ENCODE data around the gene S100A2. TPM values are rescaled to one million over a fixed set of nuclear protein-coding genes. Genes with fewer than 3 reads are reported as not detected.

S100A2 gene
- not detected in 2 replicates for total RNA-seq (2014; rRNA removed; shearing (Covaris generic); ENCODE audit: low replicate concordance)

GRCh38 chr1:153565529-153566374 lies at the start of gene S100A2:
TSS of gene S100A2 (minus strand) at chr1:153565844. CDS start at chr1:153563877, 1,967 bp downstream.
- no peak within 1 kb of the TSS for H3K4me3 ChIP-seq (ENCODE audit: low read length)
- H4K20me1 ChIP-seq (ENCODE audit: insufficient read depth, low read depth, low read length), result no peaks in the 10 kb centered on the region
- H3K27me3 ChIP-seq (ENCODE audit: low read length), result no peaks in the 10 kb centered on the region
- H3K36me3 ChIP-seq (ENCODE audit: insufficient read depth, low read length), result no peaks in the 10 kb centered on the region
- no peak for DNase-seq
- peak within 1 kb of the TSS; percentile 43; the same call in 1 of the 2 replicates for H2AFZ ChIP-seq (ENCODE audit: low read length)
- H3K9me2 ChIP-seq (replicated peaks; ENCODE audit: insufficient read depth, low read length), result no peaks in the 10 kb centered on the region
- peaks cover 3% of the 10 kb centered on the region; the same call in 1 of the 2 replicates for H3K4me1 ChIP-seq (ENCODE audit: low read length)
- H3K9me3 ChIP-seq (ENCODE audit: low read length), result no peaks in the 10 kb centered on the region
- no peaks in the 10 kb centered on the region for H3K79me2 ChIP-seq (ENCODE audit: low read length)
- H3K27ac ChIP-seq (ENCODE audit: low read length), result no peak within 1 kb of the TSS
- no peak within 1 kb of the TSS for H3K4me2 ChIP-seq (ENCODE audit: low read depth, low read length, poor library complexity, severe bottlenecking)
- no peak within 1 kb of the TSS for H3K9ac ChIP-seq (ENCODE audit: low read length)

GRCh38 chr1:153615406-153615805 lies 49.8 kb upstream of the S100A2 start:
- no peaks in the 10 kb centered on the region for H3K9me3 ChIP-seq (ENCODE audit: low read length)
- no peak overlapping the region for H3K4me3 ChIP-seq (ENCODE audit: low read length)
- DNase-seq, result no peak
- H2AFZ ChIP-seq (ENCODE audit: low read length), result no peak overlapping the region
- H4K20me1 ChIP-seq (ENCODE audit: insufficient read depth, low read depth, low read length), result no peaks in the 10 kb centered on the region
- no peaks in the 10 kb centered on the region for H3K9me2 ChIP-seq (replicated peaks; ENCODE audit: insufficient read depth, low read length)
- no peak overlapping the region for H3K9ac ChIP-seq (ENCODE audit: low read length)
- no peaks in the 10 kb centered on the region for H3K27me3 ChIP-seq (ENCODE audit: low read length)
- H3K27ac ChIP-seq (ENCODE audit: low read length), result no peak overlapping the region
- no peaks in the 10 kb centered on the region for H3K4me1 ChIP-seq (ENCODE audit: low read length)
- H3K36me3 ChIP-seq (ENCODE audit: insufficient read depth, low read length), result no peaks in the 10 kb centered on the region
- no peak overlapping the region for H3K4me2 ChIP-seq (ENCODE audit: low read depth, low read length, poor library complexity, severe bottlenecking)
- no peaks in the 10 kb centered on the region for H3K79me2 ChIP-seq (ENCODE audit: low read length)

- Histone ChIP-seq H3K9me2 (replicated peaks; ENCODE audit: insufficient read depth, low read length) (no peaks in the 10 kb centered on the region), H3K9me3 (ENCODE audit: low read length) (no peaks in the 10 kb centered on the region), H3K27ac (ENCODE audit: low read length) (no peak overlapping the region), H3K79me2 (ENCODE audit: low read length) (no peaks in the 10 kb centered on the region), H3K4me3 (ENCODE audit: low read length) (no peak overlapping the region), H2AFZ (ENCODE audit: low read length) (no peak overlapping the region), H3K27me3 (ENCODE audit: low read length) (no peaks in the 10 kb centered on the region), H4K20me1 (ENCODE audit: insufficient read depth, low read depth, low read length) (no peaks in the 10 kb centered on the region), H3K4me2 (ENCODE audit: low read depth, low read length, poor library complexity, severe bottlenecking) (no peak overlapping the region), H3K9ac (ENCODE audit: low read length) (no peak overlapping the region), H3K36me3 (ENCODE audit: insufficient read depth, low read length) (no peaks in the 10 kb centered on the region), H3K4me1 (ENCODE audit: low read length) (no peaks in the 10 kb centered on the region)
- DNase-seq, result no peak
These were observed 49.3 kb upstream of the S100A2 start for GRCh38 chr1:153614906-153615305.

GRCh38 chr1:153614189-153614900 lies 48.7 kb upstream of the S100A2 start:
- Histone ChIP-seq H2AFZ (ENCODE audit: low read length) (no peak overlapping the region), H3K4me2 (ENCODE audit: low read depth, low read length, poor library complexity, severe bottlenecking) (no peak overlapping the region), H3K27me3 (ENCODE audit: low read length) (no peaks in the 10 kb centered on the region), H3K27ac (ENCODE audit: low read length) (no peak overlapping the region), H3K4me1 (ENCODE audit: low read length) (no peaks in the 10 kb centered on the region), H3K9me2 (replicated peaks; ENCODE audit: insufficient read depth, low read length) (no peaks in the 10 kb centered on the region), H3K4me3 (ENCODE audit: low read length) (no peak overlapping the region), H3K36me3 (ENCODE audit: insufficient read depth, low read length) (no peaks in the 10 kb centered on the region), H4K20me1 (ENCODE audit: insufficient read depth, low read depth, low read length) (no peaks in the 10 kb centered on the region), H3K9me3 (ENCODE audit: low read length) (no peaks in the 10 kb centered on the region), H3K79me2 (ENCODE audit: low read length) (no peaks in the 10 kb centered on the region), H3K9ac (ENCODE audit: low read length) (no peak overlapping the region)
- no peak for DNase-seq

GRCh38 chr1:153613406-153613805 lies 47.8 kb upstream of the S100A2 start:
- no peak overlapping the region for H3K27ac ChIP-seq (ENCODE audit: low read length)
- no peak overlapping the region for H3K9ac ChIP-seq (ENCODE audit: low read length)
- H3K9me3 ChIP-seq (ENCODE audit: low read length), result no peaks in the 10 kb centered on the region
- H3K79me2 ChIP-seq (ENCODE audit: low read length), result no peaks in the 10 kb centered on the region
- DNase-seq, result no peak
- H3K27me3 ChIP-seq (ENCODE audit: low read length), result no peaks in the 10 kb centered on the region
- H3K36me3 ChIP-seq (ENCODE audit: insufficient read depth, low read length), result no peaks in the 10 kb centered on the region
- H3K4me1 ChIP-seq (ENCODE audit: low read length), result no peaks in the 10 kb centered on the region
- no peaks in the 10 kb centered on the region for H3K9me2 ChIP-seq (replicated peaks; ENCODE audit: insufficient read depth, low read length)
- H4K20me1 ChIP-seq (ENCODE audit: insufficient read depth, low read depth, low read length), result no peaks in the 10 kb centered on the region
- H3K4me2 ChIP-seq (ENCODE audit: low read depth, low read length, poor library complexity, severe bottlenecking), result no peak overlapping the region
- no peak overlapping the region for H2AFZ ChIP-seq (ENCODE audit: low read length)
- H3K4me3 ChIP-seq (ENCODE audit: low read length), result no peak overlapping the region

GRCh38 chr1:153612755-153613331 lies 47.2 kb upstream of the S100A2 start, which contains the start of gene S100A16:
TSS of gene S100A16 (minus strand) at chr1:153613137. CDS start at chr1:153608151, 4,986 bp downstream.
- no peak within 1 kb of the TSS for H3K4me2 ChIP-seq (ENCODE audit: low read depth, low read length, poor library complexity, severe bottlenecking)

GRCh38 chr1:153612111-153612754 lies 46.6 kb upstream of the S100A2 start:
- H3K4me2 ChIP-seq (ENCODE audit: low read depth, low read length, poor library complexity, severe bottlenecking), result no peak overlapping the region
- H3K4me1 ChIP-seq (ENCODE audit: low read length), result peaks cover 4% of the 10 kb centered on the region
- no peak overlapping the region for H3K9ac ChIP-seq (ENCODE audit: low read length)
- no peaks in the 10 kb centered on the region for H3K36me3 ChIP-seq (ENCODE audit: insufficient read depth, low read length)
- H3K27ac ChIP-seq (ENCODE audit: low read length), result no peak overlapping the region
- no peaks in the 10 kb centered on the region for H3K9me3 ChIP-seq (ENCODE audit: low read length)
- no peaks in the 10 kb centered on the region for H3K79me2 ChIP-seq (ENCODE audit: low read length)
- H4K20me1 ChIP-seq (ENCODE audit: insufficient read depth, low read depth, low read length), result no peaks in the 10 kb centered on the region
- no peaks in the 10 kb centered on the region for H3K27me3 ChIP-seq (ENCODE audit: low read length)
- no peak overlapping the region for H2AFZ ChIP-seq (ENCODE audit: low read length)
- H3K9me2 ChIP-seq (replicated peaks; ENCODE audit: insufficient read depth, low read length), result no peaks in the 10 kb centered on the region
- DNase-seq, result no peak
- no peak overlapping the region for H3K4me3 ChIP-seq (ENCODE audit: low read length)

More at GRCh38 chr1:153612755-153613331, 47.2 kb upstream of the S100A2 start, which contains the start of gene S100A16:
- DNase-seq, result no peak
- no peak within 1 kb of the TSS for H3K27ac ChIP-seq (ENCODE audit: low read length)
- H3K9me2 ChIP-seq (replicated peaks; ENCODE audit: insufficient read depth, low read length), result no peaks in the 10 kb centered on the region
- peaks cover under 1% of the 10 kb centered on the region; the same call in 1 of the 2 replicates for H3K4me1 ChIP-seq (ENCODE audit: low read length)
- no peaks in the 10 kb centered on the region for H3K36me3 ChIP-seq (ENCODE audit: insufficient read depth, low read length)
- H4K20me1 ChIP-seq (ENCODE audit: insufficient read depth, low read depth, low read length), result no peaks in the 10 kb centered on the region
- H3K9me3 ChIP-seq (ENCODE audit: low read length), result no peaks in the 10 kb centered on the region
- no peak within 1 kb of the TSS for H3K4me3 ChIP-seq (ENCODE audit: low read length)
- no peaks in the 10 kb centered on the region for H3K27me3 ChIP-seq (ENCODE audit: low read length)
- no peak within 1 kb of the TSS for H2AFZ ChIP-seq (ENCODE audit: low read length)
- H3K9ac ChIP-seq (ENCODE audit: low read length), result no peak within 1 kb of the TSS
- no peaks in the 10 kb centered on the region for H3K79me2 ChIP-seq (ENCODE audit: low read length)
